ENCODE measurements around the gene LIPM.
A peak's percentile ranks its signal among the peaks of the same experiment; 100 is the strongest.

LIPM gene, protein sequence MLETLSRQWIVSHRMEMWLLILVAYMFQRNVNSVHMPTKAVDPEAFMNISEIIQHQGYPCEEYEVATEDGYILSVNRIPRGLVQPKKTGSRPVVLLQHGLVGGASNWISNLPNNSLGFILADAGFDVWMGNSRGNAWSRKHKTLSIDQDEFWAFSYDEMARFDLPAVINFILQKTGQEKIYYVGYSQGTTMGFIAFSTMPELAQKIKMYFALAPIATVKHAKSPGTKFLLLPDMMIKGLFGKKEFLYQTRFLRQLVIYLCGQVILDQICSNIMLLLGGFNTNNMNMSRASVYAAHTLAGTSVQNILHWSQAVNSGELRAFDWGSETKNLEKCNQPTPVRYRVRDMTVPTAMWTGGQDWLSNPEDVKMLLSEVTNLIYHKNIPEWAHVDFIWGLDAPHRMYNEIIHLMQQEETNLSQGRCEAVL

DNA sequence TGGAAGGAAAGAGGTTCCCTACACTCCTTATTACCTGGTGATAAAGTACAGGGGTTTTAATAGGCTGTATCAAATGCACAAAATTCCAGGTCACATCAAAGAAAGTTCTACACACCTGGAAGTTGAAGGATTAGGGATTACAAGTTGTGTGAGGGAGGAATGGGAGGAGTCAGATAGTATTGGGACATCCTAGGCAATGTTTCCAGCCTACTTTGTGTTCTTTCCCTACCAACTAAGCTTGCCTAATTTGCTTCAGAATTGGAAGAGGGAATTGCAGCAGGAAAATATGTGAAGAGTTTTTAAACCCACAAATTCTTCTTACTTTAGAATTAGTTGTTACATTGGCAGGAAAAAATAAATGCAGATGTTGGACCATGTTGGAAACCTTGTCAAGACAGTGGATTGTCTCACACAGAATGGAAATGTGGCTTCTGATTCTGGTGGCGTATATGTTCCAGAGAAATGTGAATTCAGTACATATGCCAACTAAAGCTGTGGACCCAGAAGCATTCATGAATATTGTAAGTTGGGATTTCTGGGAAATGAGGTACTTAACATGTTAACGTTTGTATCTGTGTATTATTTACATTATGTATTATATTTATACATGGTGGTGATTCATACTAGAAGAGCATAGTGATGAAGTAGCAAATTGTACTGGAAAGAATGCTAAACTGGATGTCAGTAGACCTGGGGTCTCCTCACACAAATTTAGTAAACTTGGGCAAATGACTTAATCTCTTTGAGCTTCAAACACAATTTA, at the start of gene LIPM:
Gene LIPM, plus strand, starts transcription at position 208 of the 763 bp plus-strand sequence. Its CDS starts 167 bp downstream, at position 375.
- H3K4me1 Mint-ChIP-seq: no peaks in the 10 kb centered on the region
- H3K9me3 Mint-ChIP-seq: no peaks in the 10 kb centered on the region
- H3K36me3 Mint-ChIP-seq: no peaks in the 10 kb centered on the region
- peak within 1 kb of the TSS; percentile 26 for H3K27ac Mint-ChIP-seq
- H3K4me3 Mint-ChIP-seq: no peak within 1 kb of the TSS
- no peak for DNase-seq (ENCODE audit: low spot score in 2 of 2)
- ATAC-seq: no peak

DNA sequence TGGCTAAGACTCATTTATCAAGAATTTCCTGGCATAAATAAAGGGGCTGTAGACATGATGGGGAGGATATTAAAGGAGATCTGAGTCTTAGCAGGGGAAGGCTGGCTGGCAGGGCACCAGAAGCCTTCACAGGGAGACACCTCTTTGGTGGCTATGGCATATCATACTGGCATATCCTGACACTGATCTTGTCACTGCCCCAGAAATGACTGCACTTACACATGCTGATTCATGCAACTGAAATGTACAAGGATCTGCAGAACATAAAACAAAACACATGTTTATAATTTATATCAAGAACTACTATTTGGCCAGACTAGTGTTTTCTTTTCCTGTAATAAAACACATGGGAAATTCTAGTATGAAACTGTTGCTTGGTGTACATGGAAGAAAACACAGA, 48.2 kb upstream of the LIPM start:
- DNase-seq (ENCODE audit: low spot score in 2 of 2): no peak
- no peak for ATAC-seq
- no peaks in the 10 kb centered on the region for H3K36me3 Mint-ChIP-seq
- H3K9me3 Mint-ChIP-seq: no peaks in the 10 kb centered on the region
- no peak overlapping the region for H3K27ac Mint-ChIP-seq
- H3K4me1 Mint-ChIP-seq: peaks cover 6% of the 10 kb centered on the region
- H3K4me3 Mint-ChIP-seq: no peak overlapping the region

DNA sequence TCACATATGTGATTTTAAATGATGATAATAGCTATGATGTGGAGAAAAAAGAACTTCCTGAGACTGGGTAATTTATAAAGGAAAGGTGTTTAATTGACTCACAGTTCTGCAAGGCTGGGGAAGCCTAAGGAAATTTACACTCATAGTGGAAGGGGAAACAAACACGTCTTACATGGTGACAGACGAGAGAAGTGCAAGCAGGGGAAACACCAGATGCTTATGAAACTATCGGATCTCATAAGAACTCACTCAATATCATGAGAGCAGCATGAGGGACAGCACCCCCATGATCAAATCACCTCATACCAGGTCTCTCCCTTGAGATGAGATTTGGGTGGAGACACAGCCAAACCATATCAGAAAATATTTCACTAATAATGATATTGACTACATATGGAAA, 46.8 kb upstream of the LIPM start:
- Mint-ChIP-seq H3K36me3 (no peaks in the 10 kb centered on the region), H3K9me3 (no peaks in the 10 kb centered on the region), H3K4me3 (no peak overlapping the region), H3K4me1 (peaks cover 13% of the 10 kb centered on the region), H3K27ac (no peak overlapping the region)
- ATAC-seq: peak; percentile 89
- DNase-seq (ENCODE audit: low spot score in 2 of 2): no peak

DNA sequence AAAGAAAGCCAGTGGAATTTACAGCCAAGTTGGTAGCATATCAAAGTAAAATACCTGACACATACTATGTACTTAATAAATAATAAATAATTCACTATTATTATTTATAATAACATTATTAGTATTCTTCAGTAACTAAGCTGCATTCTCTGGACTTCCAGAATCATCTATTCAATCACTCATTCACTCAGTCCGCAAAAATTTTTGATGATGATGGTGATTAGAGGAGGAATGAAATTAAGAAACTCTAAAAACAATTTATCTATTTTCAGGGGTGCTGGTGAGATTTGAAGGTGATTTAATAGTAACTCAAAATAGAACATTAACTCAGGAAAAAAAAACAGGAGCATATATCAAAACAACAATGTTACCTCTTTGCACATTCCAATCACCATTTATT, 45.9 kb upstream of the LIPM start:
- Mint-ChIP-seq H3K27ac (no peak overlapping the region), H3K9me3 (no peaks in the 10 kb centered on the region), H3K4me1 (peaks cover 13% of the 10 kb centered on the region), H3K4me3 (no peak overlapping the region), H3K36me3 (no peaks in the 10 kb centered on the region)
- DNase-seq (ENCODE audit: low spot score in 2 of 2) (no peak), ATAC-seq (no peak)

DNA sequence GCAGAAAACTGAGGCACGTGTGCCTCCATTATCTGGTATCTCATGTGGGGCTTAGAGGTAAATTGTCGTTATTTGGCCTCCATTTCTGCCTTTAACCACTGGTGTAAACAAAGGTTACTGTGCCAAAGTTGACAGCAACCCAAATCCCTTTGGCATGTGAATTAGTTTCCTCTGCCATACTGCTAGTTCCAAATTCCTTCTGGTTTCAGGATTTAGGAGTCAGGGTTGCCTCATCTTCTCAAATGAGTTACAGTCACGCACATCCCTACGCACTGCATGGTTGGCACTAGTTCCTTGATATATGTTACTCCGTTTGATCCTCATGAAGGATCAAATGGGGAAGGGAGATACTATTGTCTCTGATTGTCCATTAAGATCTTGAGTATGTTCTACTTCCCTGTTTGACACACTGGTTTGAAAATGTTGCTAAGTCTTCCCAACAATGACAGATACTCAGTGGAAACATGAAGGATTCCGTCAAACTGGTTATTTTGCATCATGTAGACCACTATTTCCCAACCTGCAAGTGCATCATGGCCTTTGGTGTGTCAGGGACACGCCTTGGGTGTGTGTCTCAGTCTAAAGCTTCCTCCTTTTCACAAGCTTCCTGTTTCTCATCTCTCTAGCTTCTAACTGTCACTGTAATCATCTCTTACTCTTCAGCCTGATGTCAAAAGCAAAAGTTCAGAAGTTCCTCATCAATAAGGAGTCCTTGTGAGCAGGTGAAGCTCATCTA, 43.0 kb upstream of the LIPM start, which contains the start of gene LIPN:
Gene LIPN, plus strand, starts transcription at position 655 of the 736 bp plus-strand sequence. CDS start 1,386 bp downstream, outside the sequence.
- H3K4me1 Mint-ChIP-seq: peaks cover 13% of the 10 kb centered on the region
- no peaks in the 10 kb centered on the region for H3K9me3 Mint-ChIP-seq
- H3K4me3 Mint-ChIP-seq: no peak within 1 kb of the TSS
- no peak within 1 kb of the TSS for H3K27ac Mint-ChIP-seq
- no peak for ATAC-seq
- DNase-seq (ENCODE audit: low spot score in 2 of 2): no peak
- H3K36me3 Mint-ChIP-seq: no peaks in the 10 kb centered on the region

DNA sequence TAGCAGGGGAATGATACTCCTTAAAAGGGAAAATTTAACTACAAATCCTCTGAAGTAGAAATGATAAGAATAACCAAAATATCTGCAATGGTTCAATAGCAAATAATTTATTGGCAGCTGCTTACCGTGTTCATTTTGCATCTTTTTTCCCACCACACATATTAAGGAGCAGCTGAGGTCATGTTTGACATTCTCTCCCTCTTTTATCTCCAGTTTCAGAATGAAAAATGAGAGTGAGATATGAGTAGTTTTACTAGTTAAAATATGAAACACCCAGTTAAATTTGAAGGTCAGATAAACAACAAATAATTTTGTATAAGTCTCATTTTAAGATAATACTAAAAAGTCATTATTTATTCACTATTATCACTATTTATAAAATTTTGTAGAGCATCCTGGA, 39.6 kb upstream of the LIPM start:
- ATAC-seq (no peak), DNase-seq (ENCODE audit: low spot score in 2 of 2) (no peak)
- Mint-ChIP-seq H3K4me3 (no peak overlapping the region), H3K36me3 (no peaks in the 10 kb centered on the region), H3K9me3 (no peaks in the 10 kb centered on the region), H3K4me1 (peaks cover 7% of the 10 kb centered on the region), H3K27ac (no peak overlapping the region)

DNA sequence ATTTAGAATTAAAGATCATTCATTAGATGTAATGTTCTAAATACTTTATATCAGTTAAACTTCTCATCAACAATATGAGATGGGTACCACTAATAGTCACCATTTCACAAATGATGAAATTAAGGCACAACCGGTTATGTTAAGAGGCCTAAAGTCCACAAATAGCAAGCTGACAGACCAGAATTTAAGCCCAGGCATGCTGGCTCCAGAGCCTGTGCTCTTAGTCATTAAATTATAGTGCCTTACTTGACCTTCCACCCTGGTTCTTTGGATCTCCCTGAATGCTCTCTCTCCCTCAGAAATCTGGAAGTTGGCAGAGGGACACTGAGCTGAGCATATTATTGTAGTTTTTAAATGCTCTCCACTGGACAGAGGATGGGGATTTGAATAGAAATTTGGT, 39.1 kb upstream of the LIPM start:
- DNase-seq (ENCODE audit: low spot score in 2 of 2) (no peak), ATAC-seq (no peak)
- Mint-ChIP-seq H3K4me3 (no peak overlapping the region), H3K9me3 (no peaks in the 10 kb centered on the region), H3K4me1 (peaks cover 7% of the 10 kb centered on the region), H3K27ac (no peak overlapping the region), H3K36me3 (no peaks in the 10 kb centered on the region)

DNA sequence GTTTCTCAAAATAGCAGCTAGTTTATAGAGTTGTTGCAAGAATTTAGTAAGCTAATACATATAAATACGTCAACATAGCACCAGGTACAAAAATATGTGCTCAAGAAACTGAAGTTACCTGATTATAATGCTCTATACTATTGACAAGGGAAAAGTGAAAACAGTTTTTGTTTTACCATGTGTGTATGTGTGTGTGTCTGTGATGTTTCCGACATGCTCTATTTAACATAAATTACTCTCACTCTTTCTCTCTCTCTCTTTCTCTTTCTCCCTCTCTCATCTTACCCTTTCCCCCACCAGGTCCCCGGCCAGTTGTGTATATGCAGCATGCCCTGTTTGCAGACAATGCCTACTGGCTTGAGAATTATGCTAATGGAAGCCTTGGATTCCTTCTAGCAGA, 38.4 kb upstream of the LIPM start:
- no peak for DNase-seq (ENCODE audit: low spot score in 2 of 2)
- Mint-ChIP-seq H3K9me3 (no peaks in the 10 kb centered on the region), H3K27ac (no peak overlapping the region), H3K4me3 (no peak overlapping the region), H3K36me3 (no peaks in the 10 kb centered on the region), H3K4me1 (peaks cover 7% of the 10 kb centered on the region)
- no peak for ATAC-seq

DNA sequence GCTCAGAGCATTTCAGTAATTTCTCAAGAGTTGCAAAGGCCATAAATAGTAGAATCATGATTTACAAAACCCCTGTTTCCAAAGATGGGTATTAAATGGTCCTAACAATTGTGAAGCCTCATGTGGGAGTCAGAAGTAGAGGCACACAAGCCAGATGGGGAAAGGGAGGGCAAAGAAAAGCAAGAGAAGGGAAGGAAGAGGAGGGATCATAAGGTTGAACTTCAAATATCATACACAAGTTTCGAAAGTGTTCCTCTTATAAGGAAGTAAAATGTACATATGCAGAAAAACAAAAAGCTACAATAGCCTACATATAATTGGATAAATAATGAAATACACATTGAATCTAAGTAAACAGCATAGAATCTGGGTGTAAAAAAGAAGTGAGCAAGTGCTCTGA, 36.7 kb upstream of the LIPM start:
- Mint-ChIP-seq H3K4me1 (no peaks in the 10 kb centered on the region), H3K9me3 (no peaks in the 10 kb centered on the region), H3K36me3 (no peaks in the 10 kb centered on the region), H3K4me3 (no peak overlapping the region), H3K27ac (no peak overlapping the region)
- DNase-seq (ENCODE audit: low spot score in 2 of 2) (no peak), ATAC-seq (no peak)

DNA sequence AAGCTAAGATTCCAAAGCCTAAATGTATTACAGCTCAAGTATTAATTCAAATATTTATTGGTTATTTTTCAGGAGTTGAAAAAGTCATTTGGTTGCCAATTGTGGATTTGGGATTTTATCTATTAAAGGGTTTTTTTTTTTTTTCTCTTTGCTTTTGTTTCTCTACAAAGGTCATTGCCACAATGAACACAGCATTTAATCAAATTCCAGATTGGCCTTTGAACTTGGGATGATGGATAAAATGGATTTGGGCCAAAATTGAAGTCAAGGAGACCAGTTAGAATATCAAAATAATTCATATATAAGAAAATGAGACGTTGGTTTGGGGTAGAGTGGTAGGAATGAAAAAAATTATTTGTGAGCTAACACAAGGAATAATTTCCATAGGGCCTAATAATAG, 33.1 kb upstream of the LIPM start:
- H3K27ac Mint-ChIP-seq: no peak overlapping the region
- H3K36me3 Mint-ChIP-seq: no peaks in the 10 kb centered on the region
- no peak for DNase-seq (ENCODE audit: low spot score in 2 of 2)
- H3K4me3 Mint-ChIP-seq: no peak overlapping the region
- no peaks in the 10 kb centered on the region for H3K4me1 Mint-ChIP-seq
- no peaks in the 10 kb centered on the region for H3K9me3 Mint-ChIP-seq
- ATAC-seq: no peak

DNA sequence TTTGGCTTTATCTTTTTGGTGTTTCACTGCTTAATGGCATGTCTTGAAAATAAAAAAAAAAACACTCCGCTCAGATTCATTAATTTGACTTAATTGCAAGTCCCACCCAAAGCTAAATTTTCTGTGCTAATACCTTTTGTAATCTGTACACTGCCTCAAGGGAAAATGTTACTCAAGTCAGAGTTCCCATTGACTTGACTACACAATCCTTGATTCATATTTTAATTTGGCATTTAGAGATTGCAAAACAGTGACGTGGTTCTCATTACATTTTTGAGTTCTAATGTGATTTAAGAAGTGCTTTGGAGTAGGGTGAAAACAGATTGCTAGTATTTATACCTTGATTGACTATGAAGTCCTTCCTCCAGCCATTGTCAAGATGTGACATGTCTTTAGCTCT, 21.3 kb upstream of the LIPM start:
- Mint-ChIP-seq H3K27ac (no peak overlapping the region), H3K4me3 (no peak overlapping the region), H3K4me1 (no peaks in the 10 kb centered on the region), H3K36me3 (no peaks in the 10 kb centered on the region), H3K9me3 (no peaks in the 10 kb centered on the region)
- no peak for ATAC-seq
- no peak for DNase-seq (ENCODE audit: low spot score in 2 of 2)

DNA sequence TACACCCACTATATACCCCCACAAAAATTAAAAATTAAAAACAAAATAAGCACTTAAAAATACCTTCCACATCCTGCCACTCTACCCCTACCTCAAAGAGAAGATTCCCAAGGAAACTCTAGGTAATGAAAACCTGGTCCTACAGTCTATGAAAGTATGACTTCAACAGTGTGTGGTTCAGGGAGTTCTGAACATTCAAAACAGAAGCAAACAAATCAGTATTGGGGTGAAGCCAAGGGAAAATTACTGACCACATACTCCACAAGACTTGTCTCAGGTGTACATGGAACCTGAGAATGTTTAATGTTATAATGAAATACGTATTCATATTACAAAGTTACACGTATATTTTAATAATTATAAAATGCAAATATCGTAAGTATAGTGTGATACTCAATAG, 20.3 kb upstream of the LIPM start:
- no peak overlapping the region for H3K4me3 Mint-ChIP-seq
- H3K36me3 Mint-ChIP-seq: no peaks in the 10 kb centered on the region
- H3K27ac Mint-ChIP-seq: no peak overlapping the region

DNA sequence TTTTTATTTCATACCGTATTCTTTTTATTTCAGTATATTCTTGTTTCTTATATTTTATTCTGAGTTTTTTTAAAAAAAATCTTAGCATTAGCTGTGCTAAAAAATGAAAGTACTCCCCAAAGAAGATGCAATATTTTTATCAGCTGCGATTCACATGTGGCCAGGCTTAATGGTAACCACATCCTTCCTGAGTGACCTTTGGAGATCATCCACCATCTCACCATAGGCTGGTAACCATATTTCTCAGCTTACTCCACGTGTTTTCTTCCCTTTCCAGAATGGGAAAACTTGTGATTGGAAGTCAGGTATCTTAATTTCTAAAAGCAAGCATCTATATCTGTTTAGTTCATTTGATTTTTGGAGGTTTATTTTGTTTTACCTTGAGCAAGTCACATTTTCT, 18.8 kb upstream of the LIPM start:
- no peak overlapping the region for H3K4me3 Mint-ChIP-seq
- H3K9me3 Mint-ChIP-seq: no peaks in the 10 kb centered on the region
- H3K4me1 Mint-ChIP-seq: no peaks in the 10 kb centered on the region
- H3K36me3 Mint-ChIP-seq: no peaks in the 10 kb centered on the region
- H3K27ac Mint-ChIP-seq: no peak overlapping the region
- DNase-seq (ENCODE audit: low spot score in 2 of 2) (no peak), ATAC-seq (no peak)

More for the DNA sequence above, 20.3 kb upstream of the LIPM start:
- H3K4me1 Mint-ChIP-seq: no peaks in the 10 kb centered on the region
- DNase-seq (ENCODE audit: low spot score in 2 of 2): no peak
- ATAC-seq: no peak
- no peaks in the 10 kb centered on the region for H3K9me3 Mint-ChIP-seq

DNA sequence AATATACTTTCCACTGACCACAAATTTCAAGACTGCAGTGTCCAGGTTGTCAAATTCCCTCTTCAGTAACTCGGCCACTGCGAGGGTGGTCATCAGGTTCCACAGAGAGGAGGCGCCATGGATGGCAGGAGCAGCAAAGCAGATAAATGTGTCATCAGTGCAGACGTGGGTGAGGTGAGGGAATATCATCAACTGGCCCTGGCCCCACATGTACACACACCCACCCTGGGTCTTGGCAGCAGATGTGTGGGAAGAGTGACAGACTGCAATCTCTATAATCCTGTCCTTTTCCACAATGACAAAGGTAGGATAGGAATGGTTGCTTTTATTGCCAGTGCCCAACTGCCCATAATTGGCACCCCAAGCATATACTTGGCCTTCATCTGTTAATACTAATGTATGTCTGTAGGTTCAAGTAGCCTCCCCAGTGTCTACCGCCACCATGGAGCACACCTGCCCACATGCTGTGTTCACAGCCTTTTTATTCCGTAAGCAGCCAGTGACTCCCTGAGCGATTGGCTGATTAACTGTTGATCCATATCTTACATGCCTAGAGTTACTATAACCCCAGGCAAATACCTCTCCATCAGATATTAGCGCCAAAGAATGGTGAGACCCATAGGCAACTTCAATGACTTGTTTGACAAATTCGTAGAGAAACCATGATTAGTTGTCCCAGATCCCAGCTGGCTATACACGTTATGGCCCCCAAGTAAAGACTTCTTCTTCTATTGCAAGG, 16.3 kb upstream of the LIPM start:
- Mint-ChIP-seq H3K9me3 (no peaks in the 10 kb centered on the region), H3K4me3 (no peak overlapping the region), H3K36me3 (no peaks in the 10 kb centered on the region), H3K4me1 (no peaks in the 10 kb centered on the region), H3K27ac (no peak overlapping the region)
- ATAC-seq (no peak), DNase-seq (ENCODE audit: low spot score in 2 of 2) (no peak)

DNA sequence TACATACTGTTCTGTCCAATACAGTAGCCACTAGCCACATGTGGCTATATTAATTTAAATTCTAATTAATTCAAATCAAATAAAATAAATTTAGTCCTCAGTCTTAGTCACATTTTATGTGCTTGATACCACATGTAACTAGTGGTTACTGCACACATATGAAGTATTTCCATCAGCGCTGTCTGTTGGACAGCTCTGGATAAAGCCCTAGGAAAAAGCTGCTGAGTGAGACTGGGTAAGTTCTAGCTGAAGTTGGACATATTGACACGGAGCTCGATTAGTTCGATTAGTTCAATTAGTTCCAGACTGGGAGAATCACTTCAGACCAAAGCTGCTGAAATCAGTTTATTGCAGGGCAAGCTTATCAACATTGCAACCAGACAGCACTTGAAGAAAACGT, 15.1 kb upstream of the LIPM start:
- H3K27ac Mint-ChIP-seq: no peak overlapping the region
- ATAC-seq: no peak
- H3K4me1 Mint-ChIP-seq: peaks cover 3% of the 10 kb centered on the region
- DNase-seq (ENCODE audit: low spot score in 2 of 2): no peak
- H3K9me3 Mint-ChIP-seq: no peaks in the 10 kb centered on the region
- no peak overlapping the region for H3K4me3 Mint-ChIP-seq
- no peaks in the 10 kb centered on the region for H3K36me3 Mint-ChIP-seq
